Epithelial cell of esophagus (primary cell): Measurements from ENCODE around the gene EPB41L1.

ENCODE experiments used
- DNase-seq: peaks from one replicate; pipeline ENCODE4 v3.0.0; 2010; ENCODE audit warnings: low read depth
- H3K4me3 ChIP-seq: 2 replicates; pipeline ENCODE4 v1.5.1; 2011; ENCODE audit warnings: mild to moderate bottlenecking, low read length, control low read depth
- TF ChIP-seq, protein P1 (sequence below): IDR thresholded peaks from 2 replicates; pipeline ENCODE4 v1.5.1; 2011; ENCODE audit warnings: low read depth, mild to moderate bottlenecking, low read length, control low read depth, inconsistent platforms; ENCODE audit not compliant: insufficient read depth; ENCODE audit errors: missing control alignments

Gene EPB41L1

DNA sequence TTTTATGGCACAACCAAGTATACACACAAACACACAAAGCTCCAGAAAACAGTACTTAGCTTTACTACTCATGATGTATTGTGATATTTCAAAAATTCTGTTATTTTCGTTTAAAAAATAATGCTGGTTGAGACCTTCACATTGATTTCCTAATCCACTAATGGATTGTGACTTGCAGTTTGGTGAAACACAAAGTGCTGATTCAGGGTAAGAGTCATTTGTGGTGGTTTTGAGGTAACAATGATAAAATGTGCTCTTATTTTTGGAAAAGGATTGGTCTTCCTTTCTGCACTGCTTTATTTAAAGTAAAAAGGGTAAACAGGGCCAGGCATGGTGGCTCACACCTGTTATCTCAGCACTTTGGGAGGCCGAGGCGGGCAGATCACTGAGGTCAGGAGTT, 83.6 kb downstream of the EPB41L1 start:
- no peak overlapping the region for H3K4me3 ChIP-seq
- DNase-seq: no peak
- TF ChIP-seq, protein P1, sequence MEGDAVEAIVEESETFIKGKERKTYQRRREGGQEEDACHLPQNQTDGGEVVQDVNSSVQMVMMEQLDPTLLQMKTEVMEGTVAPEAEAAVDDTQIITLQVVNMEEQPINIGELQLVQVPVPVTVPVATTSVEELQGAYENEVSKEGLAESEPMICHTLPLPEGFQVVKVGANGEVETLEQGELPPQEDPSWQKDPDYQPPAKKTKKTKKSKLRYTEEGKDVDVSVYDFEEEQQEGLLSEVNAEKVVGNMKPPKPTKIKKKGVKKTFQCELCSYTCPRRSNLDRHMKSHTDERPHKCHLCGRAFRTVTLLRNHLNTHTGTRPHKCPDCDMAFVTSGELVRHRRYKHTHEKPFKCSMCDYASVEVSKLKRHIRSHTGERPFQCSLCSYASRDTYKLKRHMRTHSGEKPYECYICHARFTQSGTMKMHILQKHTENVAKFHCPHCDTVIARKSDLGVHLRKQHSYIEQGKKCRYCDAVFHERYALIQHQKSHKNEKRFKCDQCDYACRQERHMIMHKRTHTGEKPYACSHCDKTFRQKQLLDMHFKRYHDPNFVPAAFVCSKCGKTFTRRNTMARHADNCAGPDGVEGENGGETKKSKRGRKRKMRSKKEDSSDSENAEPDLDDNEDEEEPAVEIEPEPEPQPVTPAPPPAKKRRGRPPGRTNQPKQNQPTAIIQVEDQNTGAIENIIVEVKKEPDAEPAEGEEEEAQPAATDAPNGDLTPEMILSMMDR: no peak

DNA sequence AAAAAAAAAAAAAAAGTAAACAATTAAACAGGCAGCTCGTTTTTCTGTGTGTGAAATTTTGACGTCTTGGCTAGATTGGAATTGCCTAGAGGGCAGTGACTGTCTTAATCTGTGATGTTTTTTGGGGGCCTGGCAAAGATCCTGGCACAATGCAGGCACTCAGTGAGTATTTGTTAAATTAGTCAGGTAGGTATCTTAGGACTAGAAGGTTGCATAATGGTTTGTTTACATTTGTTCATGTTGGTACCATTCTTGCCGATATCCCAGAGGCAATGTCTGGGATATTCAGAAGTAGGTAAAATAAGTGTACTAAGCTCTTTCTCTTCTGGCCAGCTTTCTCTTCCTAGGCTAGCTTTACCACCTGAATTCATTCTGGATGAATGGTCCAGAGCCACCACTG, 84.2 kb downstream of the EPB41L1 start:
- no peak overlapping the region for H3K4me3 ChIP-seq
- TF ChIP-seq, protein P1: no peak
- DNase-seq: peak; percentile 70

DNA sequence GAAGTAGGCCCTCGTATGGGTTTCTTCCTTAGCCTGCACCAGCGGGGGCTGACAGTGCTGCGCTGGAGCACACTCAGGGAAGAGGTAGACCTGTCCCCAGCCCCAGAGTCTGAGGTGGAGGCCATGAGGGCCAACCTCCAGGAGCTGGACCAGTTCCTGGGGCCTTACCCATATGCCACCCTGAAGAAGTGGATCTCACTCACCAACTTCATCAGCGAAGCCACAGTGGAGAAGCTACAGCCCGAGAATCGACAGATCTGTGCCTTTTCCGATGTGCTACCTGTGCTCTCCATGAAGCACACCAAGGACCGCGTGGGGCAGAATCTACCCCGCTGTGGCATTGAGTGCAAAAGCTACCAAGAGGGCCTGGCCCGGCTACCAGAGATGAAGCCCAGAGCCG, 85.5 kb downstream of the EPB41L1 start:
- no peak for DNase-seq
- TF ChIP-seq, protein P1: no peak
- no peak overlapping the region for H3K4me3 ChIP-seq

DNA sequence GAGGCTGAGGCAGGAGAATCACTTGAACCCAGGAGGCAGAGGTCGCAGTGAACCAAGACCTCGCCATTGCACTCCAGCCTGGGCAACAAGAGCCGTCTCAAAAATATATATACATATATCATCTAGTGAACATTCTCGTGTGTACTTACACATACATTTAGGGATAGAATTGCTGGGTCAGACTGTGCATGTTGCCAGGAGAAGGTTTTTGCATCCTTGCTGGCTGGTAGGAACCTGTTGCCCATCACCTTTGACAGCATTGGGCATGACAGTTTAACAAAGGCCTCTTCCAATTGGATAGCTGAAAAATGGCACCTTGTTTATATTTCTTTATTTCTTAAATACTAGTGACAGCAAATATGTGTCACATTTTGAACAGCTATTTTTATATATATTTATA, 87.1 kb downstream of the EPB41L1 start:
- TF ChIP-seq, protein P1: no peak
- no peak for DNase-seq
- no peak overlapping the region for H3K4me3 ChIP-seq

DNA sequence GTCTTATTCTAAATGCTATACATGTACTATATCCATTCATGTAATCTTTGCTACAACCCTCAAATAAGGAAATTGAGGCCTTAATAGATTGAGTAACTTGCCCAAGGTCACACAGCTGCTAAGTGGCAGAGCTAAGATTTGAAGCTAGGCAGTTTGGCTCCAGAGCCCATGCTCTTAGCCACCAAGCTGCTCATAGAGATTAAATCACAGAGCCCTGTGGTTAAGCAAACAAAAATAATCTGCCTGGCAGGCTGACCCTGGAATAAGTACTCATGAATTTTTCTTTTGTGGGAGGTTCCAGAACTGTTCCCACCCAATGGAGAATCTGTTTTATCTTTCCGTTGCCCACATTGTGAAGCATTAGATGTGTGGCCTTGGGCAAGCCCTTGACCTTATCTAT, 89.2 kb downstream of the EPB41L1 start:
- no peak for DNase-seq
- H3K4me3 ChIP-seq: no peak overlapping the region
- TF ChIP-seq, protein P1: no peak

DNA sequence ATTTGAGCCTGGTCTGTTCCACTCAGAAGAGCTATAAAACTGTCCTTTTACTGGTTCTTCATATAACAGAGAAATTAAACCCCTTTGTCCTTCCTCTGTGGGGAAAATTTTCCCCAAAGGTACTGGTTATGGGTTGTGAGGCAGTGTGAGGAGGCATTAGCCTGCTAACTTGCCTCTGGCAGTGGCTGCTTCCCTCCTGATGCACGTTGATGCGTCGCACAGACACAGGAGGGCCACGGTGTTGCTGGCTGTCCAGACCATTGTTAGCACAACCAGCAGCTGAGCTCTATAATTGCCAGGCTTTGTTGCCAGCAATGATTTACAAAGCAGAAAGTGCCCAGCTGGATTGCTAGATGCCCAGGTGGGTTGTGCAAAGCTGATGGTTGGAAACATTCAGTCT, 91.9 kb downstream of the EPB41L1 start:
- no peak overlapping the region for H3K4me3 ChIP-seq

DNA sequence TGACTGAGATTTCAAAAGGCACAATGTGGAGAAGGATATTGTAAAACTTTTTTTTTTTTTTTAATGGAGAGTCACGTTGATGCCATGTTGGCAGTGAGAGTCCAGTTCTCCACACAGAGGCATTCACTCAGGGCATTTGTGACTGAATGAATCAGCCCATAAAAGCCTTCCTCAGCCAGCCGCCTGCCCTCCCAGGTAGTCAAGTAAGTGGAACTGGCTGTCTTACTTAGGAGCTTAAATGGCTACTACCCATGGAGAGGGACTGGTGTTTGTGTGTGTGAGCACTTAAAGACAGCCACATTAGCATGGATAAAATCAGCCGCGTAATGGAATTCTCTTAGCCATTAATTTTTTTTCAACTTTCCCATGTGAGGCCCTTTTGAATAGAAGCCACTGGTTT, 94.3 kb downstream of the EPB41L1 start:
- TF ChIP-seq, protein P1: no peak
- DNase-seq: no peak
- no peak overlapping the region for H3K4me3 ChIP-seq

More for the DNA sequence above, 91.9 kb downstream of the EPB41L1 start:
- TF ChIP-seq, protein P1: no peak
- no peak for DNase-seq
